Kasumi-1 (cell line): ENCODE data around the gene ATP2A1.
"Not testable (repeated sequence)": the region's sequence is repeated elsewhere in the genome, so short reads cannot be mapped to it uniquely, and the experiment has no call there.

ENCODE experiments used
- DNase-seq, 2 experiments: peaks; one replicate each; lab custom pipeline; 2025; lab: John Stamatoyannopoulos, UW

The ATP2A1 gene

GRCh38 chr16:28859326-28859725 is 19.0 kb upstream of the ATP2A1 start:
- DNase-seq, result no peak

- DNase-seq, result no peak
Measured at GRCh38 chr16:28863929-28864793, 14.1 kb upstream of the ATP2A1 start.

GRCh38 chr16:28865001-28865688 is 13.1 kb upstream of the ATP2A1 start:
- no peak for DNase-seq

- DNase-seq, result no peak
Measured at GRCh38 chr16:28865722-28866453, 12.4 kb upstream of the ATP2A1 start.

- no peak for DNase-seq
Measured at GRCh38 chr16:28866454-28866804, 11.9 kb upstream of the ATP2A1 start.

GRCh38 chr16:28867241-28867640 is 11.0 kb upstream of the ATP2A1 start:
- DNase-seq, result no peak

GRCh38 chr16:28867646-28868045 is 10.6 kb upstream of the ATP2A1 start:
- not testable (repeated sequence) for DNase-seq

GRCh38 chr16:28869201-28869600 is 9.1 kb upstream of the ATP2A1 start:
- no peak for DNase-seq

- DNase-seq, result no peak
Measured at GRCh38 chr16:28872952-28873351, 5.3 kb upstream of the ATP2A1 start.

GRCh38 chr16:28873543-28874201 is 4.6 kb upstream of the ATP2A1 start:
- peak in 1 of 2 experiments; percentile 15 for DNase-seq

- DNase-seq, result no peak
Measured at GRCh38 chr16:28874406-28874805, 3.9 kb upstream of the ATP2A1 start.

GRCh38 chr16:28875134-28876018 is 2.9 kb upstream of the ATP2A1 start:
- DNase-seq, result no peak

GRCh38 chr16:28876019-28876659 is 2.1 kb upstream of the ATP2A1 start:
- no peak for DNase-seq

GRCh38 chr16:28876973-28877654 is 1.2 kb upstream of the ATP2A1 start:
- DNase-seq, result no peak

- DNase-seq, result no peak
Measured at GRCh38 chr16:28877655-28878000, 660 bp upstream of the ATP2A1 start.

- no peak for DNase-seq
Measured at GRCh38 chr16:28879261-28879840, 1.1 kb downstream of the ATP2A1 start.

- DNase-seq, result peak; percentile 49 to 57
Measured at GRCh38 chr16:28879841-28880588, 1.7 kb downstream of the ATP2A1 start.

GRCh38 chr16:28880589-28880915 is 2.3 kb downstream of the ATP2A1 start:
- no peak for DNase-seq

- no peak for DNase-seq
Measured at GRCh38 chr16:28880955-28881354, 2.7 kb downstream of the ATP2A1 start.
